Esophagus squamous epithelium (tissue), 5 donors: ENCODE data around the gene NIN. TPM values are rescaled to one million over a fixed set of nuclear protein-coding genes. Genes with fewer than 3 reads are reported as not detected.
A peak's percentile ranks its signal among the peaks of the same experiment; 100 is the strongest.

ENCODE experiments used
- DNase-seq: peaks from one replicate; lab custom pipeline; 2025; lab: John Stamatoyannopoulos, UW
- H3K27ac ChIP-seq, 4 donors: fragments of 200-600 bp; sonication (generic); one replicate each; pipeline ENCODE4 v1.5.1; 2016 to 2019; ENCODE audit warnings: mild to moderate bottlenecking in 1 of 4
- H3K27me3 ChIP-seq, 4 donors: fragments of 200-600 bp; sonication (generic); 1 replicate in 3 of 4; 2 replicates in 1 of 4; pipeline versions ENCODE4 v1.5.1 to v1.6.0; 2017 to 2021; ENCODE audit warnings: antibody characterized with exemption in 1 of 4
- H3K36me3 ChIP-seq, 3 donors: fragments of 200-600 bp; sonication (generic); one replicate each; pipeline ENCODE4 v1.5.1; 2016 to 2019
- H3K4me1 ChIP-seq, 3 donors: fragments of 200-600 bp; sonication (generic); one replicate each; pipeline ENCODE4 v1.5.1; 2017 to 2019
- H3K4me3 ChIP-seq, 4 donors: fragments of 200-600 bp; sonication (generic); 1 replicate in 3 of 4; 2 replicates in 1 of 4; pipeline ENCODE4 v1.5.1; 2016 to 2019; ENCODE audit warnings: mild to moderate bottlenecking in 2 of 4, moderate library complexity in 1 of 4
- H3K9me3 ChIP-seq, 3 donors: fragments of 200-600 bp; sonication (generic); one replicate each; pipeline ENCODE4 v1.5.1; 2016 to 2019
- POLR2A ChIP-seq, 4 donors: fragments of 450-650 bp; IDR thresholded peaks; one replicate each; pipeline ENCODE4 v1.6.1; 2017; ENCODE audit warnings: antibody characterized with exemption in 4 of 4, mild to moderate bottlenecking in 4 of 4, moderate library complexity in 3 of 4
- WGBS, 2 donors: methylation state at CpG; one replicate each; pipeline ENCODE4 v1.1.5; 2018; 5-methylcytosine and 5-hydroxymethylcytosine counted together
- intact Hi-C: fragments of 100-400 bp; cut with DNase I; formaldehyde crosslinking; loops from one replicate; pipeline ENCODE4 v1.15.0; 2022
- total RNA-seq, 4 donors: library from RNA; depleted of rRNA; stranded (reverse); fragments of >200 nt; gene quantifications; one replicate each; pipeline ENCODE4 v1.1.0, GENCODE V29; 2016
- TF ChIP-seq, protein P1 (sequence below), 6 experiments: fragments of 450-650 bp in 4 of 6; fragments of 200-600 bp in 2 of 6; sonication (generic) in 2 of 6; IDR thresholded peaks; one replicate each; pipeline ENCODE4 v1.5.1; 2016 to 2019; ENCODE audit warnings: antibody characterized with exemption in 6 of 6, mild to moderate bottlenecking in 4 of 6, moderate library complexity in 4 of 6
- donor health status: DM: yes; HTN: yes; CAD: no.

The NIN gene
- total RNA-seq, 4 donors from 2014 or later, result 12.2 to 36.8 (median 24.5) TPM

GRCh38 chr14:50780393-50780792 lies 50.6 kb downstream of the NIN start:
- TF ChIP-seq, protein P1, sequence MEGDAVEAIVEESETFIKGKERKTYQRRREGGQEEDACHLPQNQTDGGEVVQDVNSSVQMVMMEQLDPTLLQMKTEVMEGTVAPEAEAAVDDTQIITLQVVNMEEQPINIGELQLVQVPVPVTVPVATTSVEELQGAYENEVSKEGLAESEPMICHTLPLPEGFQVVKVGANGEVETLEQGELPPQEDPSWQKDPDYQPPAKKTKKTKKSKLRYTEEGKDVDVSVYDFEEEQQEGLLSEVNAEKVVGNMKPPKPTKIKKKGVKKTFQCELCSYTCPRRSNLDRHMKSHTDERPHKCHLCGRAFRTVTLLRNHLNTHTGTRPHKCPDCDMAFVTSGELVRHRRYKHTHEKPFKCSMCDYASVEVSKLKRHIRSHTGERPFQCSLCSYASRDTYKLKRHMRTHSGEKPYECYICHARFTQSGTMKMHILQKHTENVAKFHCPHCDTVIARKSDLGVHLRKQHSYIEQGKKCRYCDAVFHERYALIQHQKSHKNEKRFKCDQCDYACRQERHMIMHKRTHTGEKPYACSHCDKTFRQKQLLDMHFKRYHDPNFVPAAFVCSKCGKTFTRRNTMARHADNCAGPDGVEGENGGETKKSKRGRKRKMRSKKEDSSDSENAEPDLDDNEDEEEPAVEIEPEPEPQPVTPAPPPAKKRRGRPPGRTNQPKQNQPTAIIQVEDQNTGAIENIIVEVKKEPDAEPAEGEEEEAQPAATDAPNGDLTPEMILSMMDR (IDR thresholded peaks at IDR 0.05), result no peak
- intact Hi-C loops, result loop anchor here (10.0 kb wide), 1 partner anchor 74 kb away; no protein-coding TSS in a partner anchor
- H3K27ac ChIP-seq, result no peak overlapping the region
- H3K4me1 ChIP-seq, result peaks cover 0 to 23% (median 0%) of the 10 kb centered on the region in 3 donors
- no peak overlapping the region for H3K4me3 ChIP-seq
- peaks cover 0 to 25% (median 0%) of the 10 kb centered on the region in 3 donors for H3K36me3 ChIP-seq
- H3K27me3 ChIP-seq, result no peaks in the 10 kb centered on the region
- H3K9me3 ChIP-seq, result no peaks in the 10 kb centered on the region
- 87 to 90% methylated on average over 4 of the region's 4 CpGs for WGBS, 2 donors
- no peak for DNase-seq

- DNase-seq, result no peak
- 61 to 73% methylated on average over 8 of the region's 8 CpGs for WGBS, 2 donors
- Histone ChIP-seq H3K4me3 (no peak overlapping the region), H3K36me3 (peaks cover 0 to 34% (median 0%) of the 10 kb centered on the region in 3 donors), H3K9me3 (no peaks in the 10 kb centered on the region), H3K27me3 (no peaks in the 10 kb centered on the region), H3K27ac (peak overlapping the region in 1 of 4 donors; percentile 26), H3K4me1 (peaks cover 0 to 34% (median 0%) of the 10 kb centered on the region in 3 donors)
- intact Hi-C loops, result no loop called here
- TF ChIP-seq, protein P1 (IDR thresholded peaks at IDR 0.05), result no peak
- no peak for TF ChIP-seq POLR2A (IDR thresholded peaks at IDR 0.05)
Observed at GRCh38 chr14:50778721-50779483, 52.1 kb downstream of the NIN start.

GRCh38 chr14:50776522-50776921 lies 54.4 kb downstream of the NIN start:
- no peak for TF ChIP-seq POLR2A (IDR thresholded peaks at IDR 0.05)
- TF ChIP-seq, protein P1 (IDR thresholded peaks at IDR 0.05), result no peak

DNA sequence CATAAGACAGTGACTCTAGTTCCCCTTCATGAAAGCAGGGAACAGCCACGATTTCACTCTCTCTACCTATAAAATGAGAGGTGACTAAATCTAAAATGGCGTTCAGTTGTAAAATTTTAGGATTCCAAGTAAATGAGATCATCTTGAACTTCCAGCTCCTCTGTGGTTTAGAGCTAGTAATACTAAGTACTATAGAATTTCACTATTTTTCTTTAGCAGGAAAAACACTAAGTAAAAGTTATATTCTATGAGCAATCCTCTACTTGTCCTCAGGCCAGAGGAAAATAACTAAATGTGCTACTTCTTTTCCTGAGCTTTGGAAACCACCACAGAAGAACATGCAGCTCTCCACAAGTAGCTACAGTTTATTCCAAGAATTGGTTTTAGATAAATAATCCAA lies 55.6 kb downstream of the NIN start:
- intact Hi-C loops, result no loop called here
- no peak for DNase-seq
- H3K9me3 ChIP-seq, result no peaks in the 10 kb centered on the region
- no peak overlapping the region for H3K4me3 ChIP-seq
- no peak for TF ChIP-seq POLR2A (IDR thresholded peaks at IDR 0.05)
- TF ChIP-seq, protein P1 (IDR thresholded peaks at IDR 0.05), result no peak
- no peaks in the 10 kb centered on the region for H3K27me3 ChIP-seq
- peaks cover 0 to 34% (median 0%) of the 10 kb centered on the region in 3 donors for H3K4me1 ChIP-seq
- peak overlapping the region in 3 of 4 donors; percentile 36 to 63 (median 36) for H3K27ac ChIP-seq
- peaks cover 0 to 61% (median under 1%) of the 10 kb centered on the region in 3 donors for H3K36me3 ChIP-seq
- WGBS, 2 donors, result 56 to 60% methylated on average over 2 of the region's 2 CpGs

More at GRCh38 chr14:50776522-50776921, 54.4 kb downstream of the NIN start:
- Histone ChIP-seq H3K9me3 (no peaks in the 10 kb centered on the region), H3K27me3 (no peaks in the 10 kb centered on the region), H3K4me3 (no peak overlapping the region), H3K27ac (no peak overlapping the region), H3K36me3 (peaks cover 0 to 50% (median 0%) of the 10 kb centered on the region in 3 donors), H3K4me1 (peaks cover 0 to 34% (median 0%) of the 10 kb centered on the region in 3 donors)
- intact Hi-C loops, result no loop called here
- DNase-seq, result no peak
